ENCODE measurements around the gene FSTL1.

GRCh38 chr3:120473389-120473788 is 22.6 kb upstream of the FSTL1 start:
- TF ChIP-seq CTCF (IDR thresholded peaks at IDR 0.05; ENCODE audit: low read depth, low read length), result no peak
- TF ChIP-seq EZH2phosphoT487 (IDR thresholded peaks at IDR 0.05; ENCODE audit: low read depth), result no peak
